NCI-H2107 treated with DMSO at 0.1 percent for 48 hours (cell line): ENCODE measurements around the gene CLMN.

Experiments used
- DNase-seq: peaks from one replicate; lab custom pipeline; 2025; ENCODE audit not compliant: unreplicated experiment; lab: John Stamatoyannopoulos, UW

The CLMN gene

GRCh38 chr14:95245334-95245733 lies 74.4 kb downstream of the CLMN start:
- DNase-seq, result no peak

DNA sequence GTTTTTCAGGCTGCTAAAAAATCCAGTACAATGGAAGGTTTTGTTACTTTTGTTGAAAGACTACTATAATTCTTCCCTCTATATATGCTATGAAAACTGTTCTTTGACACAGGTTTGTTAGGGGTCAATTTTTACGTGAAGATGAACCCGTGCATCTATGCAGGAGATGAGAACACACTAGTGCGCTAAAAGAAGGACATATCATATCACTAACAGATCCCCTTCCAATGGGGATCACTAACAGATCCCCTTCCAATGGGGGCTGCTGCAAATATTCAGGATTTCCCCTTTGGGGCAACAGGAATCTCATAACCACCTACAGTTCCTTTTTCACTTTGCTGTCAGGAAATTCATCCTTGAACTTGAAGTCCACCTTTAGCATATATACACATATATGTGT lies 75.1 kb downstream of the CLMN start:
- no peak for DNase-seq

DNA sequence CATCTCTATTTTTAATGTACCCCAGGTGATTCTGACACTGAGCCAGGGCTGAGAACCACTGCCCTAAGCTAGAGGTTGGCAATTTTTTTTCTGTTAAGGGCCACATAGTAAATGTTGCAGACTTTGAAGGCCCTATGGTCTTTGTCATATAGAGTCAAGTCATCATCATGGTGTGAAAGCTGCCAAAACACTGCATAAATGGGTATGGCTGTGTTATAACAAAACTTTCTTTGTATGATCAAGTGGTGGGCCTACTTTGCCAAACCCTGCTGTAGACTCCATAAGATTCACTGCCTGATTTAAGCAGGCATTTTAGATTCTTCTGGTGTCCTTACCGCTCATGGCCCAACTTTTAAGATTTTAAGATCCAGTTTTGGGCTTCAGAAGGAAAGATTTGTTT lies 76.8 kb downstream of the CLMN start:
- DNase-seq, result no peak

DNA sequence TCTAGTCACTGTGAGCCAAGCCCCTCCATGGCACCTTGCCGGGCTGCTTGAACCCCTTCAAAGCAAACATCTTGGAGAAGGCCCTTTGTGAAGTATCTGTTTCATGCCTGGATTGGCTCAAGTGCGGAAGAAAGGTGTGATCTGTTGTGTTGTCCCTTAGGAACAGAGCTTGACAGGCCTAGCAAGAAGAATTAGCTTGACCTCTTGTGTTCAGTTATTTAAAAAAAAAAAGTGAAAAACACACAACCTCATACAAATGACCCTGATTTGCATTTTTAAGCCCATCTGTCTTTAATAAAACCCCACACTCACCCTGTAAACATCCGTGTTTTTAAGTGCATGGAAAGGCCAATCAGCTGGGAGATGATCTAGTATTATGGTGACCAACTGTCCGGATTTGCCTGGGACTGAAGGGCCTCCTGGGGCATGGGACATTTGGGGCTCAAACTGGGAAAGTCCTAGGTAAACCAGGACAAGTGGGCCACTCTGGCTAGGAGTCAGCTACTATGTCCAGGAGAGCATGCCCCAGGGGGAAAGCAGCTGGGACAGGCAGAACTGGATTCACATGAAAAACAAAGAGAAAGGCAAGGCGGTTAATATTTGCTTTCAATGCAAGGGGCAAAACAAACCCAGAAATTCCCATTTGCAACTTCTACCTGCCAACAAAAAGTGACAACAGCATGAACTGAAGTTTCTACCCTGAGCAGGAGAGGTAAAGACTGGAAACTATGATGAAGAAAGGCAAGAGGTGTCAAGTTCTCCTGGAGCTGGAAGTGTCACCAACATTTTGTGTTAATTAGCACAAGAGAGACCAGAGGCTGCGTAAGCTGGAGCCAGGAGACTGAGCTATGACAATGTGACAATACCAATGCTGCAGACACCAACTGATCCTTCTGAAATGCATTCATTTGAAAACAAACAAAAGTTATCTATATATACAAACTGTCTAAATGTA lies 78.6 kb downstream of the CLMN start:
- no peak for DNase-seq

DNA sequence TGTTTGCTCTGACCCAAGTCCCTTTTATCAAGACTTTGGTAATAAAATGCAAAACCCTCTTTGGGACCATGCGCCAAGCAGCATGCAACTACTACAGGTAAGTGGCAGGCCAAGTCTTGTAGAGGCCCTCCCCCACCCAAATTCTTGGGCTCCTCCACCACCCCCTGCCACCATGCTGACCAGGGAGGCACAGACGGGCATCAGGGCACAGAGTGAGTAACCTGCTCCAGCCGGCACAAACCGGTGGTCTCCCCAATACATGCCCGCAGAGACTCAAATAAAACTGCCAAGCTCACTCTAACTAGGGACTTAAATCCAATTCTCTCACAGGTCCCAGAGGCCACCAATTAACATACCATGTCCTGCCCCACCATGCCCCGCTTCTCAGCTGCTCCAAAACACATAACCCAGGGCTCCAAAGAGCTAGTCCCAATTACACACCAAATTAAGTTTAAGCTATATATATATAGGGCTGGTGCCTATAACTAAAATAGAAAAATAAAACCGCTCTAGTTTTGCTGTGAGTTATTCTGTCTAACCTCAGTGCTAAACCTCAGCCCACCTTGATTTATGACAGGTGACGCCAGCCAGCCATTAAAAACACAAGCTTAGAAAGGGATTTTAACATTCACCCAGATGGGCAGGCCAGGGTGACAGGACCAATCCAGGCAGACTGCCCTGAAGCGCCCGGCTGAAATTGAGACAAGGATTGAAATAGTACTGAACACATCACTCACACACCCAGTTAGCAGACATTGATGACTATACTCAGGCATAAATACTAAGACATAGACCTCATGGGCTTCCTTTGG lies 81.0 kb downstream of the CLMN start:
- no peak for DNase-seq

GRCh38 chr14:95237958-95238340 lies 81.8 kb downstream of the CLMN start:
- DNase-seq, result no peak

DNA sequence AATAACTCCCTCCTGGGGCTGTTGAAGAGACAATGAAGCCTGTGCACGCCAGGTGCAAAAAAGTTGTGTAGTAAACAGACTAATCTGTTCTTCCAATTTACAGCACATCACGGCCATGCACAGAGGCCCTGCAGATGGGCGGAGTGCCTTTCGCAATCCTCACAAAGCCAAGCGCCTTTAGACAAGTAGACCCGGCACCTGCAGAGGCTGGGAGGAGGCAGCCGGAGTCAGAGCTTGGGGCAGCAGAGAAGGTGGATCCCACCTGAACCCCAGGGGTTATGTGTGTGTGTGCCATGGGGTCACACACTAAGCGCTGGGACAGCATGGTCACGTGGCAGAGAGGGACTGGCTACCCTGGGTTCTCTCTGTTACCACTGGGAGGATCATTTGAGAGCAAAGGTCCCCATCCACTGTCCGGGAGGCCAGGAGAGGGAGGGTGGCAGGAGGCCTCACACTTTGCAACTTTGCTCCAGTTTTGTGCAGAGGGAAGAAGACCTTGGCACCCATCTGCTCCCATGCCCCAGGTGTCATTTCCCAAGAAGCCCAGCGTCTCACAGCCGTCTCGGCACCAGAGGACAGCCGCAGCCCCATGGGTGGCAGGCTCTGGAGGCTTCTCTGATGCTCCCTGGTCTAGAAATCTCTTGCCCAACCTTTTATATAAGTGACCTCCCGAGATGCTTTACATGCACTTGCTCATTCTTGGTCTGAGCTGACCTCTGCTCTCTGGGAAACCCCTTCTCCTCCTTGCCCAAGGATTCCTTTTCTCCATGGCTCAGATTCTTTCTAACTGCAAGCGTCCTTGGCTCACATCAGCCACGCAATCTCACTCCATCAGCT lies 82.4 kb downstream of the CLMN start:
- DNase-seq, result peak; percentile 18

- no peak for DNase-seq
These were observed 83.5 kb downstream of the CLMN start for GRCh38 chr14:95236221-95236620.

- DNase-seq, result no peak
These were observed 83.9 kb downstream of the CLMN start for GRCh38 chr14:95235767-95236166.

DNA sequence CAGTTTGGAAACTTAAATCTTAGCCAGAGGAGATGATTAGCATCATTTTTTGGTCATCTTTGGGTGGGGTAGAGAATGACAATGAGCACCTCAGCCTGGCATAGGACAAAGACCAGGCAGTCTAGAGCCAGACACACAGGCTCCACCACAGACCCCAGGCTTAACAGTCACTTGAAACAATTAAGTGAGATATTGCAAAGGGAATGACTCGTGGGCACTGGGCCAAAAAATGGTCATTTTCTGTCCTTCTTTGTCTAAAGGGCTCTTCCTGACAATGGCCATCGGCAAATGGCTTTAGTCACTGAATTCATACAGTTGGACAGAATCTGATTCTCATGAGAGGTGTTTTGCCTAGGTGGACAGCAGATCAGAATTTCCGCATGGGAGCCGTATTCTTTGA lies 84.4 kb downstream of the CLMN start:
- no peak for DNase-seq

DNA sequence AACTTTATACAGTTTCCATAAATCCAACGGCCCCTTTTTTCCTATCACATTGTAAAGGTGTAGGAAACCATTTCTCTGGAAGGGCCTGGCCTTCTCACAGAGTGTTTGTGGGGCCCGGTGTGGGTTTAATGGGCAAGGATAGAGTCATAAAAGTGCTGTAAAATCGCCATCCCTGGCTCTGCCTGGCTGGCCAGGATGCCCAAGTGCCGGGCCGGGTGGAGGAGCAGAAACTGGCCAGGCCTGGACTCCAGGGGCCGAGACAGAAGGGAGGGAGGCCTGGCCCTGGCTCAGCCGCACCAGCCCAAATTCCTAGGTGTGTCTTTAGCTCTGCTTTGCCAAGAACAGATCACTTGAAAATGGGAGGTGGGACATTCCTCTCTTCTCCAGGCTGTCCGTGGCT lies 85.3 kb downstream of the CLMN start:
- DNase-seq, result no peak

DNA sequence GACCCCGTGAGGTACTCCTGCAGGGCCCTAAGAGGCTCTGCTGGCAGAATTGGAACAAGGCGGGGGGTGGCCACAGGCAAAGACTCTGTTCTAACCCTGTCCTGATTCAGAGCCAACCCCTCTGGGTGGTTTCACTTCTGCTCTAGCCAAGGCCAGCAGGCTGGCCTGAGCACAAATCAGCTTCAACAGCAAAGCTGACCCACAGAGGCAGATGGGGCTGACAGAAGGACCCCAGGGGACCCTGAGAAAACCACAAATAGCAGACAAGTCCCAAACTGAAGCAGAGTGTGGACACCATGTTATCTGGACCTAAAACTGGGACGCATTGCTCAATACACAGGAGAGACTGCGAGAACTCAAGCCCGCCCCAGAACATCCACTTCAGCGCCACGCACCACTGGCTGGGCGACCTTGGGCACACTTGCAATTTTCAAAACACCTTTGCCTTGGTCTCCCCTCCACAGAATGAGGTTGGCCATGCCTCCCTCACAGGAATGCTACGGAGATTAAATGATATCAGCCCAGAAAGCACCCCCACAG lies 85.9 kb downstream of the CLMN start:
- DNase-seq, result no peak

DNA sequence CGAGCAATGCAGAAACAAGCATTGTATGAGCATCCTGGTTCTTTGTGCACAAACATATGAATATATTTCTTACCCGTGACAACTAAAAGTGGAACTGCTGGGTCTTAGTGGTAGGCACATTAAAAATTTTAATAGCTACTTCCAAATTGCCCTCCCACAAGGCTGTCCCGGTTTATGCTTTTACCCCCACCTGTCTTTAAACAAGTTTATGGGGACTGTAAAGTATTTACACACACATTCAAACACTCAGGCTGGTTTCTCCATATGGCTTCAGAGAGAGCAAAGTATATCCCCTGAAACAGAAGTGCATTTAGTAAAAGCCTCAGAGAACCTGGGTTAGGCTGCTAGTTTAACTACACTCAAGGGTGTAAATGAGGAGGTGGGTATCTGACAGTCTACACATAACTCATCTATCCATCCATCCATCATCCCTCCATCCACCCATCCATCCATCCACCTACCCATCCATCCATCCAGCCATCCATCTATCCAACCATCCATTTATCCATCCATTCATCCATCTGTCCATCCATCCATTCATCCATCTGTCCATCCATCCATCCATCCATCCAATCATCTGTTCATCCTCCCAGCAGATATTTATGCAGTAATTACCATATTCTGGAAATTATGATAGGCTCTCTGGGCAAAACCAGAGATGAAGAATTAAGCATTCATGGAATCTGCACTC lies 86.7 kb downstream of the CLMN start:
- DNase-seq, result no peak

DNA sequence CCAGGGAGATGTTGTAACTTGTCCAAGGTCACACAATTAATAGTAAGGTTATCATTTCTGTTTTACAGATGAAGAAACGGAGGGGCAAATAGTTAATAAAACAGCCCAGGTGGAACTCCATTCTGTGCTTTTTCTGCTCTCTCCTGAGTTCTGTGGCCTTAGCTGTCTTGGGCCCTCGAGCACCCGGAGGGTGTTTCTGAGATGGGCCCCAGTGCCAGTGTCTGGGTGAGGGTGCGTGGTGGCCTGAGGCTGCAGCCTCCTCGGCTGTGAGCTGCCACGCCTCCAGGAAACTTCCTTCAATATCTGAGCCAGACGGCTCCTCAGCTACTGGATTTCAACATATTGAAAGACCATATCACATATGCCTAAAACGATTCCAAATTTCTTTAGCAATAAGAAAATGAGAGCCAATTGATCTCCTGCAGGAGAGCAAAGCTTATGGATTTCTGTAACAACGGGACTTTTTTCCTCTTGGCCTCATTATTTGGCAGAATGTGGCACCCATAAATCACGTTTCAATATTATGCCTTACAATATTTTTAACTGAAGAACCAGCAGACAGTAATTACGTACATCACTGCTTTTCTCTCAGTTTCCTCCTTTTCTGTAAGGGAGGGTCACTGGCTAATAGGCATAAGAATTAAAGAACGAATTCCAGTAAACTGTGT lies 87.6 kb downstream of the CLMN start:
- no peak for DNase-seq

DNA sequence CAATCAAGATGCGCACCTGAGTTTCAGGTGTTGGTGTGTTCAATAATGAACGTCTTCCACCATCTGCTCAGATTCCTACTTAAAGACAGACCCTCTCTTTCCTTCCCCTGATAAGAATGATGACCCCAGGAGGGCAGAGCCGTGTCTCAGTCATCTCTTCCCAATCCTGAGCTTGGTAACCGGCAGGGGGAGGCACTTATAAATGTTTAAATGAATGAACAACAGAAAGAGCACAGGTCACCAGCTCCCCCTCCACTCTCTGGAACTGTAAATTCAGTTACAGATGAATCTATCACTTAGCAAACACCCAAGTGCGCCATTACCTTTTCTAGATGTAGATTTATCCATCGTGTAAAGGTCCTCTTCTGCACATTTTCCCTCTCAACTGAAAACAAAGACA lies 90.0 kb downstream of the CLMN start:
- DNase-seq, result no peak

- no peak for DNase-seq
These were observed 91.5 kb downstream of the CLMN start for GRCh38 chr14:95228240-95228639.

- peak; percentile 54 for DNase-seq
These were observed 92.3 kb downstream of the CLMN start for GRCh38 chr14:95227279-95227860.

- DNase-seq, result no peak
These were observed 92.9 kb downstream of the CLMN start for GRCh38 chr14:95226801-95227200.

DNA sequence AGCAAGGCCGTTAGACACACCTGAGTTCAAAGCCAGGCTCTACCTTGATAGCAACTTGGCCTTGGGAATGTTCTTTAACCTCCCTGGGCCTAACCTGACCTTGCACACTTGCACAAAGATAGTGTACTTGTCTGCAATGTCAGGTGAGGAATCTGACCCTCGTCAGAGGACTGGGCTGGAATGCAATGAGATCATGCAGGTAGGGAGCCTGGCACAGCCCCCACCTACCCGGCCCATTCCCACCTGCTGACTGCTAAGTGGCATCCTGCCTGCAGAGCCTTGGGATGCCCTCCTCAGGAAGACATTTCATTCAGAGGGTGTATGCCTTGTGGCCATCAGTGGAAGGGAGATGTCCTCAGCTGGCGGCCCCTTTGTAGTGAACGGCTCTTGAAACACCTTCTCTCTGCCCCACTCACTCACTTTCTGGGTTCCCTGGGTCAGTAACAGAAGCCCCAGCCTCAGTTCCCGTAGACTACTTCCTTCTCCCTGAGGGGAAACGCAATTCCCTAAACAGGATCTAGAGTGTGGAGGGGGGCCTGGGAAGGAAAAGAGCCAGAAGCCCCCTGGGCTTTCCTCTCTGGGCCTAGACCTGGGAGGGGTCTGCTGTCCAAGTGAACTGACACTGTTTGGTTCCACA lies 94.3 kb downstream of the CLMN start:
- no peak for DNase-seq
